ENCODE results near the gene RPL10A. TPM values are rescaled to one million over a fixed set of nuclear protein-coding genes. Genes with fewer than 3 reads are reported as not detected.
A peak's percentile ranks its signal among the peaks of the same experiment; 100 is the strongest.

The RPL10A gene
- total and polyA plus RNA-seq, 2 of the 13 experiments (the other 11 are each of a cell fraction or from before 2014, with no cell fraction given), result 1,854 to 2,726 TPM

DNA sequence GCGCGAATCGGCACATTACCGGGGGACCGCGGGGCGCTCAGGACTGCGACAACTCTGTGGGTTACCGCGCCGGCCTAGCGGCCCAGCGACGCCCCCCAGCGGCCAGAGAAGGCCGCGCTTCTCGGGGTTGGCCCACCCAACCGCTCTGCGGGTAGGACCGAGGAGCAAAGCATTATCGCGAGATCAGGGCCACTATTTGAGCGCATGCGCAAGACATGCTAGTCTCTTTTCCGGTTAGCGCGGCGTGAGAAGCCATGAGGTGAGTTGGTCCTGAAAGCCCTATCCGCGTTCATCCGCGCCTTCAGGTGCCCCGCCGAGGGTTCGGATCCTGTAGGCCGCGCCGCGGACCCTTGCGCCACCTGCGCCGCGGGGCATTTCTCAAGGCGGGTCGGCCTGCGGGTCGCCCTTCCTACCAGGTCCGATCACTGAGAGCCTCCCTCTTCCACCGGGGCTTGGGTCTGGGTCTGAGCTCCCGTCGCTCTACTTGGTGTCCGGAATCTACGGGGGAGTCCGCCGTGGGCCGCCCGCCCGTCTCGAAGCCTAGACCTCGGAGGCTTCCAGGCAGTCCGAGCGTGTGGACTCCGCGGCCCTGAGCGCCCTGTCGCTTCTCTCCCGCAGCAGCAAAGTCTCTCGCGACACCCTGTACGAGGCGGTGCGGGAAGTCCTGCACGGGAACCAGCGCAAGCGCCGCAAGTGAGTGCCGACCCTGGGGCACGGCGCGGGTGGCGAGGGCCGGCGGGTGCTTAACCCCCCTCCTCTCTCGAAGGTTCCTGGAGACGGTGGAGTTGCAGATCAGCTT, at the start of gene RPL10A (continued):
- TF ChIP-seq, protein P1, sequence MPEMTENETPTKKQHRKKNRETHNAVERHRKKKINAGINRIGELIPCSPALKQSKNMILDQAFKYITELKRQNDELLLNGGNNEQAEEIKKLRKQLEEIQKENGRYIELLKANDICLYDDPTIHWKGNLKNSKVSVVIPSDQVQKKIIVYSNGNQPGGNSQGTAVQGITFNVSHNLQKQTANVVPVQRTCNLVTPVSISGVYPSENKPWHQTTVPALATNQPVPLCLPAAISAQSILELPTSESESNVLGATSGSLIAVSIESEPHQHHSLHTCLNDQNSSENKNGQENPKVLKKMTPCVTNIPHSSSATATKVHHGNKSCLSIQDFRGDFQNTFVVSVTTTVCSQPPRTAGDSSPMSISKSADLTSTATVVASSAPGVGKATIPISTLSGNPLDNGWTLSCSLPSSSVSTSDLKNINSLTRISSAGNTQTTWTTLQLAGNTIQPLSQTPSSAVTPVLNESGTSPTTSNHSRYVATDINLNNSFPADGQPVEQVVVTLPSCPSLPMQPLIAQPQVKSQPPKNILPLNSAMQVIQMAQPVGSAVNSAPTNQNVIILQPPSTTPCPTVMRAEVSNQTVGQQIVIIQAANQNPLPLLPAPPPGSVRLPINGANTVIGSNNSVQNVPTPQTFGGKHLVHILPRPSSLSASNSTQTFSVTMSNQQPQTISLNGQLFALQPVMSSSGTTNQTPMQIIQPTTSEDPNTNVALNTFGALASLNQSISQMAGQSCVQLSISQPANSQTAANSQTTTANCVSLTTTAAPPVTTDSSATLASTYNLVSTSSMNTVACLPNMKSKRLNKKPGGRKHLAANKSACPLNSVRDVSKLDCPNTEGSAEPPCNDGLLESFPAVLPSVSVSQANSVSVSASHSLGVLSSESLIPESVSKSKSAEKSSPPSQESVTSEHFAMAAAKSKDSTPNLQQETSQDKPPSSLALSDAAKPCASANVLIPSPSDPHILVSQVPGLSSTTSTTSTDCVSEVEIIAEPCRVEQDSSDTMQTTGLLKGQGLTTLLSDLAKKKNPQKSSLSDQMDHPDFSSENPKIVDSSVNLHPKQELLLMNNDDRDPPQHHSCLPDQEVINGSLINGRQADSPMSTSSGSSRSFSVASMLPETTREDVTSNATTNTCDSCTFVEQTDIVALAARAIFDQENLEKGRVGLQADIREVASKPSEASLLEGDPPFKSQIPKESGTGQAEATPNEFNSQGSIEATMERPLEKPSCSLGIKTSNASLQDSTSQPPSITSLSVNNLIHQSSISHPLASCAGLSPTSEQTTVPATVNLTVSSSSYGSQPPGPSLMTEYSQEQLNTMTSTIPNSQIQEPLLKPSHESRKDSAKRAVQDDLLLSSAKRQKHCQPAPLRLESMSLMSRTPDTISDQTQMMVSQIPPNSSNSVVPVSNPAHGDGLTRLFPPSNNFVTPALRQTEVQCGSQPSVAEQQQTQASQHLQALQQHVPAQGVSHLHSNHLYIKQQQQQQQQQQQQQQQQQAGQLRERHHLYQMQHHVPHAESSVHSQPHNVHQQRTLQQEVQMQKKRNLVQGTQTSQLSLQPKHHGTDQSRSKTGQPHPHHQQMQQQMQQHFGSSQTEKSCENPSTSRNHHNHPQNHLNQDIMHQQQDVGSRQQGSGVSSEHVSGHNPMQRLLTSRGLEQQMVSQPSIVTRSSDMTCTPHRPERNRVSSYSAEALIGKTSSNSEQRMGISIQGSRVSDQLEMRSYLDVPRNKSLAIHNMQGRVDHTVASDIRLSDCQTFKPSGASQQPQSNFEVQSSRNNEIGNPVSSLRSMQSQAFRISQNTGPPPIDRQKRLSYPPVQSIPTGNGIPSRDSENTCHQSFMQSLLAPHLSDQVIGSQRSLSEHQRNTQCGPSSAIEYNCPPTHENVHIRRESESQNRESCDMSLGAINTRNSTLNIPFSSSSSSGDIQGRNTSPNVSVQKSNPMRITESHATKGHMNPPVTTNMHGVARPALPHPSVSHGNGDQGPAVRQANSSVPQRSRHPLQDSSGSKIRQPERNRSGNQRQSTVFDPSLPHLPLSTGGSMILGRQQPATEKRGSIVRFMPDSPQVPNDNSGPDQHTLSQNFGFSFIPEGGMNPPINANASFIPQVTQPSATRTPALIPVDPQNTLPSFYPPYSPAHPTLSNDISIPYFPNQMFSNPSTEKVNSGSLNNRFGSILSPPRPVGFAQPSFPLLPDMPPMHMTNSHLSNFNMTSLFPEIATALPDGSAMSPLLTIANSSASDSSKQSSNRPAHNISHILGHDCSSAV (CRISPR knock-in tag; IDR thresholded peaks at IDR 0.05; ENCODE audit: borderline replicate concordance), result peak; percentile 100
- TF ChIP-seq ZFAT (CRISPR knock-in tag; conservative IDR thresholded peaks at IDR 0.05) (peak; percentile 61), MXD4 (CRISPR knock-in tag; IDR thresholded peaks at IDR 0.05) (peak; percentile 95), SUZ12 (IDR thresholded peaks at IDR 0.05; ENCODE audit: low read depth, low read length) (no peak), FLYWCH1 (CRISPR knock-in tag; IDR thresholded peaks at IDR 0.05) (no peak), NCOA1 (CRISPR knock-in tag; IDR thresholded peaks at IDR 0.05) (peak; percentile 97; the same call in 1 of the 2 replicates), NCOA5 (CRISPR knock-in tag; IDR thresholded peaks at IDR 0.05) (no peak), RARG (CRISPR knock-in tag; IDR thresholded peaks at IDR 0.05; ENCODE audit: low read depth) (no peak), MTA1 (CRISPR knock-in tag; IDR thresholded peaks at IDR 0.05; ENCODE audit: borderline replicate concordance) (peak; percentile 79; the same call in 1 of the 2 replicates), DNMT1 (CRISPR knock-in tag; IDR thresholded peaks at IDR 0.05) (peak; percentile 88), ZNF143 (CRISPR knock-in tag; IDR thresholded peaks at IDR 0.05) (peak; percentile 58; the same call in 1 of the 2 replicates)
- TF ChIP-seq, protein P2, sequence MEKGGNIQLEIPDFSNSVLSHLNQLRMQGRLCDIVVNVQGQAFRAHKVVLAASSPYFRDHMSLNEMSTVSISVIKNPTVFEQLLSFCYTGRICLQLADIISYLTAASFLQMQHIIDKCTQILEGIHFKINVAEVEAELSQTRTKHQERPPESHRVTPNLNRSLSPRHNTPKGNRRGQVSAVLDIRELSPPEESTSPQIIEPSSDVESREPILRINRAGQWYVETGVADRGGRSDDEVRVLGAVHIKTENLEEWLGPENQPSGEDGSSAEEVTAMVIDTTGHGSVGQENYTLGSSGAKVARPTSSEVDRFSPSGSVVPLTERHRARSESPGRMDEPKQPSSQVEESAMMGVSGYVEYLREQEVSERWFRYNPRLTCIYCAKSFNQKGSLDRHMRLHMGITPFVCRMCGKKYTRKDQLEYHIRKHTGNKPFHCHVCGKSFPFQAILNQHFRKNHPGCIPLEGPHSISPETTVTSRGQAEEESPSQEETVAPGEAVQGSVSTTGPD (CRISPR knock-in tag; IDR thresholded peaks at IDR 0.05), result 0 out of 2 replicates have a peak, but pooled peaks have one; percentile 5
- TF ChIP-seq, protein P3, sequence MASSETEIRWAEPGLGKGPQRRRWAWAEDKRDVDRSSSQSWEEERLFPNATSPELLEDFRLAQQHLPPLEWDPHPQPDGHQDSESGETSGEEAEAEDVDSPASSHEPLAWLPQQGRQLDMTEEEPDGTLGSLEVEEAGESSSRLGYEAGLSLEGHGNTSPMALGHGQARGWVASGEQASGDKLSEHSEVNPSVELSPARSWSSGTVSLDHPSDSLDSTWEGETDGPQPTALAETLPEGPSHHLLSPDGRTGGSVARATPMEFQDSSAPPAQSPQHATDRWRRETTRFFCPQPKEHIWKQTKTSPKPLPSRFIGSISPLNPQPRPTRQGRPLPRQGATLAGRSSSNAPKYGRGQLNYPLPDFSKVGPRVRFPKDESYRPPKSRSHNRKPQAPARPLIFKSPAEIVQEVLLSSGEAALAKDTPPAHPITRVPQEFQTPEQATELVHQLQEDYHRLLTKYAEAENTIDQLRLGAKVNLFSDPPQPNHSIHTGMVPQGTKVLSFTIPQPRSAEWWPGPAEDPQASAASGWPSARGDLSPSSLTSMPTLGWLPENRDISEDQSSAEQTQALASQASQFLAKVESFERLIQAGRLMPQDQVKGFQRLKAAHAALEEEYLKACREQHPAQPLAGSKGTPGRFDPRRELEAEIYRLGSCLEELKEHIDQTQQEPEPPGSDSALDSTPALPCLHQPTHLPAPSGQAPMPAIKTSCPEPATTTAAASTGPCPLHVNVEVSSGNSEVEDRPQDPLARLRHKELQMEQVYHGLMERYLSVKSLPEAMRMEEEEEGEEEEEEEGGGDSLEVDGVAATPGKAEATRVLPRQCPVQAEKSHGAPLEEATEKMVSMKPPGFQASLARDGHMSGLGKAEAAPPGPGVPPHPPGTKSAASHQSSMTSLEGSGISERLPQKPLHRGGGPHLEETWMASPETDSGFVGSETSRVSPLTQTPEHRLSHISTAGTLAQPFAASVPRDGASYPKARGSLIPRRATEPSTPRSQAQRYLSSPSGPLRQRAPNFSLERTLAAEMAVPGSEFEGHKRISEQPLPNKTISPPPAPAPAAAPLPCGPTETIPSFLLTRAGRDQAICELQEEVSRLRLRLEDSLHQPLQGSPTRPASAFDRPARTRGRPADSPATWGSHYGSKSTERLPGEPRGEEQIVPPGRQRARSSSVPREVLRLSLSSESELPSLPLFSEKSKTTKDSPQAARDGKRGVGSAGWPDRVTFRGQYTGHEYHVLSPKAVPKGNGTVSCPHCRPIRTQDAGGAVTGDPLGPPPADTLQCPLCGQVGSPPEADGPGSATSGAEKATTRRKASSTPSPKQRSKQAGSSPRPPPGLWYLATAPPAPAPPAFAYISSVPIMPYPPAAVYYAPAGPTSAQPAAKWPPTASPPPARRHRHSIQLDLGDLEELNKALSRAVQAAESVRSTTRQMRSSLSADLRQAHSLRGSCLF (CRISPR knock-in tag; IDR thresholded peaks at IDR 0.05; ENCODE audit: borderline replicate concordance), result 0 out of 2 replicates have a peak, but pooled peaks have one; percentile 60
- TF ChIP-seq, protein P4, sequence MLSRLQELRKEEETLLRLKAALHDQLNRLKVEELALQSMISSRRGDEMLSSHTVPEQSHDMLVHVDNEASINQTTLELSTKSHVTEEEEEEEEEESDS (CRISPR knock-in tag; IDR thresholded peaks at IDR 0.05; ENCODE audit: borderline replicate concordance), result peak; percentile 94
